Left lung (tissue), 10 donors: ENCODE results near the gene PRDX3. TPM values are rescaled to one million over a fixed set of nuclear protein-coding genes. Genes with fewer than 3 reads are reported as not detected.

Experiments
- ATAC-seq: fragments of 200-7000 bp; cut with Tn5 transposase; one replicate; pipeline ENCODE4 v1.9.1; 2020; ENCODE audit warnings: moderate library complexity
- DNase-seq, 4 donors: peaks; one replicate each; pipeline ENCODE4 v3.0.0-alpha.2; 2013 to 2020
- H3K27ac ChIP-seq, 2 donors: fragments of 200-600 bp; sonication (generic) in 1 of 2; one replicate each; pipeline versions ENCODE4 v1.5.0 to v1.8.0; 2020 to 2021
- H3K27me3 ChIP-seq, 2 donors: fragments of 200-600 bp; sonication (generic) in 1 of 2; one replicate each; pipeline versions ENCODE4 v1.5.0 to v1.8.0; 2020 to 2021
- H3K36me3 ChIP-seq, 2 donors: fragments of 200-600 bp; sonication (generic) in 1 of 2; one replicate each; pipeline versions ENCODE4 v1.5.0 to v1.8.0; 2020 to 2021
- H3K4me1 ChIP-seq, 2 donors: fragments of 200-600 bp; one replicate each; pipeline ENCODE4 v1.8.0; 2021
- H3K4me3 ChIP-seq, 2 donors: fragments of 200-600 bp; sonication (generic) in 1 of 2; one replicate each; pipeline versions ENCODE4 v1.5.0 to v1.8.0; 2020 to 2021; ENCODE audit warnings: mild to moderate bottlenecking in 1 of 2
- H3K9me3 ChIP-seq, 2 donors: fragments of 200-600 bp; sonication (generic) in 1 of 2; one replicate each; pipeline versions ENCODE4 v1.5.0 to v1.8.0; 2020 to 2021
- CTCF ChIP-seq, 2 donors: fragments of 200-600 bp; sonication (generic) in 1 of 2; IDR thresholded peaks; one replicate each; pipeline versions ENCODE4 v1.5.0 to v1.8.0; 2021; ENCODE audit warnings: antibody characterized with exemption in 2 of 2
- intact Hi-C, 2 donors: fragments of 100-400 bp; cut with DNase I; formaldehyde crosslinking; loops; one replicate each; pipeline versions ENCODE4 v1.11.2 to v1.14.2; 2022
- polyA plus RNA-seq, 6 donors: library from polyadenylated mRNA; unstranded; fragments of 120-200 nt; gene quantifications; one replicate each; pipeline ENCODE4 v1.2.1, GENCODE V29; 2013; ENCODE audit not compliant: insufficient read length in 6 of 6
- total RNA-seq, 2 donors: library from RNA; stranded (reverse); fragmentation: NEBNext Ultra II Directional; extraction: Animal tissue kit (Norgen Biotek cat#: 25700); gene quantifications; one replicate each; pipeline ENCODE4 v1.2.1, GENCODE V29; 2021
- donor health status: DM: no; HTN: yes; CAD: no.
- donor health status: DM: no; HTN: no; CAD: no.

PRDX3 gene
- total and polyA plus RNA-seq, 8 donors, result 122 to 209 (median 183) TPM

- no peaks in the 10 kb centered on the region for H3K36me3 ChIP-seq
- H3K4me1 ChIP-seq, result peaks cover 11 to 37% of the 10 kb centered on the region in 2 donors
- peaks cover 0 to 16% of the 10 kb centered on the region in 2 donors for H3K27me3 ChIP-seq
- intact Hi-C loops, result loop anchor here in 1 of 2 donors (10.0 kb wide), 3 partner anchors 79 to 239 kb away; no protein-coding TSS in a partner anchor
- peak; percentile 4 for ATAC-seq
- peak overlapping the region; percentile 91 to 94 for H3K4me3 ChIP-seq
- H3K27ac ChIP-seq, result peak overlapping the region; percentile 94 to 97
- peak in 3 of 4 donors; percentile 37 to 89 (median 71) for DNase-seq
- no peak for TF ChIP-seq CTCF (IDR thresholded peaks at IDR 0.05)
- H3K9me3 ChIP-seq, result no peaks in the 10 kb centered on the region
Observed at GRCh38 chr10:119205894-119206602, 27.4 kb upstream of the PRDX3 start.

- Histone ChIP-seq H3K4me1 (peaks cover 7 to 27% of the 10 kb centered on the region in 2 donors), H3K27me3 (peaks cover 0 to 6% of the 10 kb centered on the region in 2 donors), H3K27ac (peak overlapping the region in 1 of 2 donors; percentile 43), H3K36me3 (no peaks in the 10 kb centered on the region), H3K4me3 (no peak overlapping the region), H3K9me3 (no peaks in the 10 kb centered on the region)
- intact Hi-C loops, result loop anchor here in 1 of 2 donors (10.0 kb wide), 3 partner anchors 82 to 242 kb away; no protein-coding TSS in a partner anchor
- ATAC-seq, result no peak
- no peak for DNase-seq
- no peak for TF ChIP-seq CTCF (IDR thresholded peaks at IDR 0.05)
Observed at GRCh38 chr10:119203006-119203405, 24.4 kb upstream of the PRDX3 start.

DNA sequence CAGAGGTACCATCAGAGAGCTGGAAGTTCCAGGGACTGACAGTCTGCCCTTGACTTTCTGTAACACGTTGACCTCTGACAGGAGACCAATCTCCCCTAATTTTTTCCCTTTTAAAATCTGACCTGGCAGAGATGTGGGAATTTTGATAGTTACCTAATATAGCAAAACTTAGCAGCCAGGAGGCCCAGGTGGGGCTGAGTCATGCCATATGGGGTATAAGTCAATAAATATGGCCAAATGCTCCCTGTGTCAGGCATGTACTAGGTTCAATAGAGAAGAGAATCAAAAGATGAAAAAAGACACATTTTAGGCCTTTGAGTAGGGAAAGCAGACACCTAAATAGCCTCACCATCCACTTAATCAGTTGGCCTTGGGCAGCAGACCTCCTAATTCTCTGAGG lies 22.6 kb upstream of the PRDX3 start:
- no peaks in the 10 kb centered on the region for H3K9me3 ChIP-seq
- ATAC-seq (no peak), DNase-seq (no peak)
- TF ChIP-seq CTCF (IDR thresholded peaks at IDR 0.05), result no peak
- H3K27me3 ChIP-seq, result peaks cover 0 to 4% of the 10 kb centered on the region in 2 donors
- intact Hi-C loops, result loop anchor here in 1 of 2 donors (10.0 kb wide), 3 partner anchors 84 to 244 kb away; no protein-coding TSS in a partner anchor
- H3K4me3 ChIP-seq, result no peak overlapping the region
- H3K36me3 ChIP-seq, result no peaks in the 10 kb centered on the region
- no peak overlapping the region for H3K27ac ChIP-seq
- H3K4me1 ChIP-seq, result peaks cover 4 to 26% of the 10 kb centered on the region in 2 donors

DNA sequence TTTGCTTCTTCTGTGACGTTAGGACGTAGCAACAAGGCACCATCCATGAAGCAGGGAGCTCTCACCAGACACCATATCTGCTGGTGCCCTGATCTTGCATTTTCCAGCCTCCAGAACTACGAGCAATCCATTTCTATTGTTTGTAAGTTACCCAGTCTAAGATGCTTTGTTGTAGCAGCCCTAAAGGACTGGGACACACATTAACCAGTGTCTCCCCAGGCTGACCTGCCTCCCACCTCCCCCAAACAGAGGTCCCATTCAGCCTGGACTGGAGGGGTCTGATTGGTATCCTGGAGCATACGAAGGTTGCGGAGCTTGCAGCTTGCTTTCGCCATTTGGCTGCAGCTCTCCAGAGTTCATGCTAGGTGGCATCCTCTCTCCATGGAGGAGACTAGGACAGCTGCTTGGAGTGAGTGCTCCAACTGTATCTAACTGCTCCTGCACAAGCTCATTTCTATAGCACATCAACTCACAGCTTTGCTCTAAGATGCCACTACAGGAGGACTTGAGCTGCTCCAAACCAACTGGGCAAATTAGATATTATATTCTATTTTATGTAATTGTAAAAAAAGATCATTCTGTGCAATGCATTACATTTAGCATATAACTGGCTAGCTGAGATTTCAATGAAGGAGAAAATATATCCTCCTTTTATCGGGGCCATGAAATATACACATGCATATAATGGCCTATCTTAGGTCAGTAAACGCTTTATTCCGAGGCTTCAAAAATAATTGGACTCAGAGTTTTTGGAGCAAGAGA lies 20.8 kb upstream of the PRDX3 start:
- Histone ChIP-seq H3K4me1 (peaks cover 0 to 19% of the 10 kb centered on the region in 2 donors), H3K9me3 (no peaks in the 10 kb centered on the region), H3K27me3 (peaks cover 0 to 4% of the 10 kb centered on the region in 2 donors), H3K27ac (no peak overlapping the region), H3K36me3 (no peaks in the 10 kb centered on the region), H3K4me3 (no peak overlapping the region)
- intact Hi-C loops, result no loop called here
- peak; percentile 95 for ATAC-seq
- TF ChIP-seq CTCF (IDR thresholded peaks at IDR 0.05), result peak; percentile 60 to 66
- DNase-seq, result peak in 2 of 4 donors; percentile 55 to 86

DNA sequence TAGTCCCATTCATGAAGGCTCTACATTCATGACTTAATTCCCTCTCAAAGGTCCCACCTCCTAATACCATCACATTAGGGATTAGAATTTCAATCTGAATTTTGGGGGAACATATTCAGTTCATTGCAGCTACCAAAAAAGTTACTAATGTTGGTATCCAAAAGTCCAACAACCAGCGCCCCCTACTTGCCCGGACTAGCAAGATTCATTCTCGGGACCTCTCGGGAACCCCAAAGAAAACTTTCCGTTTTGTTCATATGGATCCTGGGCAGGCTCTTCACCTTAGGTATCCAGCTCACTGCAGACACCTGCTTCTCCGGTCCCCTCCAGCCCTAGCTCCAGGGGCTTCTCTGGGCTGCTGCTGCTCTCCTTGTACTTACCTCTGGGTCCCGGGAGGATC lies 19.8 kb upstream of the PRDX3 start:
- no peaks in the 10 kb centered on the region for H3K36me3 ChIP-seq
- peaks cover 0 to 4% of the 10 kb centered on the region in 2 donors for H3K27me3 ChIP-seq
- no peak overlapping the region for H3K4me3 ChIP-seq
- intact Hi-C loops, result no loop called here
- ATAC-seq, result peak; percentile 34
- no peak for DNase-seq
- no peak overlapping the region for H3K27ac ChIP-seq
- peaks cover 0 to 19% of the 10 kb centered on the region in 2 donors for H3K4me1 ChIP-seq
- H3K9me3 ChIP-seq, result no peaks in the 10 kb centered on the region
- TF ChIP-seq CTCF (IDR thresholded peaks at IDR 0.05), result peak in 1 of 2 donors; percentile 23
